SK-N-SH treated with all-trans-retinoic acid at 6 μM for 48 hours (cell line): Measurements from ENCODE around the gene GREB1.

Experiments
- ATAC-seq: fragments of 200-7000 bp; cut with Tn5 transposase; 3 replicates; pipeline ENCODE4 v1.9.1; 2020; ENCODE audit warnings: mild to moderate bottlenecking, moderate library complexity
- ARNTL ChIP-seq: fragments of 450-650 bp; formaldehyde crosslinking; IDR thresholded peaks from 2 replicates; pipeline ENCODE4 v1.5.0; 2020; ENCODE audit warnings: low read depth, mild to moderate bottlenecking, moderate library complexity, borderline replicate concordance
- BACH2 ChIP-seq: fragments of 250-450 bp; sonication (Bioruptor Pico); IDR thresholded peaks from 2 replicates; pipeline ENCODE4 v1.9.0; 2021; ENCODE audit warnings: mild to moderate bottlenecking, borderline replicate concordance
- CSDC2 ChIP-seq: fragments of 250-450 bp; sonication (Bioruptor Pico); IDR thresholded peaks from 2 replicates; pipeline ENCODE4 v1.5.0; 2020; ENCODE audit warnings: mild to moderate bottlenecking, moderate library complexity
- CSRNP3 ChIP-seq: fragments of 250-450 bp; sonication (Bioruptor Pico); IDR thresholded peaks from 2 replicates; pipeline ENCODE4 v1.5.1; 2021; ENCODE audit warnings: mild to moderate bottlenecking, moderate library complexity
- ESRRG ChIP-seq: fragments of 250-450 bp; sonication (Bioruptor Pico); IDR thresholded peaks from 2 replicates; pipeline ENCODE4 v1.6.1; 2021; ENCODE audit warnings: mild to moderate bottlenecking
- GLIS3 ChIP-seq: fragments of 250-450 bp; sonication (Bioruptor Pico); IDR thresholded peaks from 2 replicates; pipeline ENCODE4 v1.5.0; 2020; ENCODE audit warnings: mild to moderate bottlenecking, moderate library complexity
- OSR1 ChIP-seq: fragments of 250-450 bp; sonication (Bioruptor Pico); IDR thresholded peaks from 2 replicates; pipeline ENCODE4 v1.8.0; 2022; ENCODE audit warnings: moderate library complexity, mild to moderate bottlenecking, inconsistent platforms
- PATZ1 ChIP-seq: fragments of 250-450 bp; sonication (Bioruptor Pico); IDR thresholded peaks from 2 replicates; pipeline ENCODE4 v1.8.0; 2020; ENCODE audit warnings: mild to moderate bottlenecking, moderate library complexity, borderline replicate concordance
- POU6F1 ChIP-seq: fragments of 250-450 bp; sonication (Bioruptor Pico); IDR thresholded peaks from 2 replicates; pipeline ENCODE4 v1.8.0; 2021; ENCODE audit warnings: low read depth, mild to moderate bottlenecking, moderate library complexity, borderline replicate concordance
- SNAI2 ChIP-seq: fragments of 250-450 bp; sonication (Bioruptor Pico); IDR thresholded peaks from 2 replicates; pipeline ENCODE4 v1.5.0; 2020; ENCODE audit warnings: mild to moderate bottlenecking, moderate library complexity
- TOX ChIP-seq: fragments of 250-450 bp; sonication (Bioruptor Pico); IDR thresholded peaks from 2 replicates; pipeline ENCODE4 v1.8.0; 2021; ENCODE audit warnings: mild to moderate bottlenecking, moderate library complexity, borderline replicate concordance
- TSHZ2 ChIP-seq: fragments of 250-450 bp; sonication (Bioruptor Pico); IDR thresholded peaks from 2 replicates; pipeline ENCODE4 v1.5.0; 2020; ENCODE audit warnings: mild to moderate bottlenecking, moderate library complexity
- ZC3H10 ChIP-seq: fragments of 250-450 bp; sonication (Bioruptor Pico); IDR thresholded peaks from 2 replicates; pipeline ENCODE4 v1.5.1; 2021; ENCODE audit warnings: mild to moderate bottlenecking, moderate library complexity
- ZFP3 ChIP-seq: fragments of 250-450 bp; sonication (Bioruptor Pico); IDR thresholded peaks from 2 replicates; pipeline ENCODE4 v1.5.0; 2020; ENCODE audit warnings: mild to moderate bottlenecking, moderate library complexity
- ZFP30 ChIP-seq: fragments of 450-650 bp; formaldehyde crosslinking; IDR thresholded peaks from 2 replicates; pipeline ENCODE4 v1.5.0; 2022; ENCODE audit warnings: mild to moderate bottlenecking, moderate library complexity
- ZNF565 ChIP-seq: fragments of 450-650 bp; formaldehyde crosslinking; conservative IDR thresholded peaks from 2 replicates; pipeline ENCODE4 v1.5.0; 2020; ENCODE audit warnings: low read depth, mild to moderate bottlenecking, moderate library complexity
- ZNF70 ChIP-seq: fragments of 450-650 bp; formaldehyde crosslinking; IDR thresholded peaks from 2 replicates; pipeline ENCODE4 v1.5.0; 2020; ENCODE audit warnings: mild to moderate bottlenecking, moderate library complexity
- ZNF8 ChIP-seq: fragments of 450-650 bp; formaldehyde crosslinking; IDR thresholded peaks from 2 replicates; pipeline ENCODE4 v1.5.0; 2020; ENCODE audit warnings: mild to moderate bottlenecking, moderate library complexity

Gene GREB1

GRCh38 chr2:11683476-11683875 lies 149.6 kb downstream of the GREB1 start (continued):
- no peak for TF ChIP-seq GLIS3 (CRISPR knock-in tag)
- no peak for TF ChIP-seq OSR1
- no peak for TF ChIP-seq BACH2 (CRISPR knock-in tag)
- TF ChIP-seq ZFP3 (CRISPR knock-in tag), result no peak
- TF ChIP-seq POU6F1 (CRISPR knock-in tag), result no peak
- TF ChIP-seq TOX (CRISPR knock-in tag), result no peak

GRCh38 chr2:11683966-11684365 lies 150.1 kb downstream of the GREB1 start:
- ATAC-seq, result no peak
- TF ChIP-seq ZC3H10 (CRISPR knock-in tag), result no peak

GRCh38 chr2:11684894-11685460 lies 151.1 kb downstream of the GREB1 start:
- TF ChIP-seq GLIS3 (CRISPR knock-in tag) (no peak), CSRNP3 (CRISPR knock-in tag) (no peak), ZC3H10 (CRISPR knock-in tag) (no peak), ARNTL (CRISPR knock-in tag) (no peak), ZFP3 (CRISPR knock-in tag) (no peak), TOX (CRISPR knock-in tag) (no peak), ZNF565 (CRISPR knock-in tag) (no peak), ZNF70 (CRISPR knock-in tag) (no peak), ZFP30 (no peak), CSDC2 (CRISPR knock-in tag) (no peak), PATZ1 (CRISPR knock-in tag) (no peak), BACH2 (CRISPR knock-in tag) (no peak), ZNF8 (CRISPR knock-in tag) (no peak), POU6F1 (CRISPR knock-in tag) (no peak), TSHZ2 (no peak), ESRRG (CRISPR knock-in tag) (no peak)
- no peak for ATAC-seq

- TF ChIP-seq TOX (CRISPR knock-in tag), result no peak
- TF ChIP-seq ARNTL (CRISPR knock-in tag), result no peak
- TF ChIP-seq ZNF565 (CRISPR knock-in tag), result no peak
- TF ChIP-seq CSDC2 (CRISPR knock-in tag), result no peak
- no peak for TF ChIP-seq SNAI2 (CRISPR knock-in tag)
- no peak for TF ChIP-seq POU6F1 (CRISPR knock-in tag)
- no peak for TF ChIP-seq CSRNP3 (CRISPR knock-in tag)
- ATAC-seq, result no peak
Measured at GRCh38 chr2:11685906-11686470, 152.1 kb downstream of the GREB1 start.
